Mesothelial cell of epicardium (in vitro differentiated cells): Measurements from ENCODE around the gene CAP1. TPM values are rescaled to one million over a fixed set of nuclear protein-coding genes. Genes with fewer than 3 reads are reported as not detected.

Experiments
- DNase-seq, 2 experiments: peaks; one replicate each; pipeline ENCODE4 v3.0.0; 2021; ENCODE audit warnings: low spot score in 2 of 2; ENCODE audit not compliant: unreplicated experiment in 2 of 2
- H3K27ac Mint-ChIP-seq: 2 replicates; pipeline ENCODE4 v1.8.0; 2021; ENCODE audit warnings: mixed read lengths
- H3K27me3 Mint-ChIP-seq: 2 replicates; pipeline ENCODE4 v1.8.0; 2021; ENCODE audit warnings: low read depth, mixed read lengths
- H3K36me3 Mint-ChIP-seq: 2 replicates; pipeline ENCODE4 v1.8.0; 2021; ENCODE audit warnings: mixed read lengths
- H3K4me1 Mint-ChIP-seq: 2 replicates; pipeline ENCODE4 v1.8.0; 2021; ENCODE audit warnings: mixed read lengths
- H3K4me3 Mint-ChIP-seq: 2 replicates; pipeline ENCODE4 v1.8.0; 2021; ENCODE audit warnings: mild to moderate bottlenecking, moderate library complexity, mixed read lengths
- H3K9me3 Mint-ChIP-seq: 2 replicates; pipeline ENCODE4 v1.8.0; 2021; ENCODE audit warnings: mixed read lengths
- CTCF ChIP-seq: fragments of 200-600 bp; sonication (generic); IDR thresholded peaks from one replicate; pipeline ENCODE4 v1.5.0; 2021; ENCODE audit warnings: antibody characterized with exemption; ENCODE audit not compliant: unreplicated experiment
- total RNA-seq: library from RNA; stranded (reverse); gene quantifications from 3 replicates; pipeline ENCODE4 v1.2.1, GENCODE V29; 2021

The CAP1 gene
- total RNA-seq, 1 donor from 2014 or later = 146 TPM

DNA sequence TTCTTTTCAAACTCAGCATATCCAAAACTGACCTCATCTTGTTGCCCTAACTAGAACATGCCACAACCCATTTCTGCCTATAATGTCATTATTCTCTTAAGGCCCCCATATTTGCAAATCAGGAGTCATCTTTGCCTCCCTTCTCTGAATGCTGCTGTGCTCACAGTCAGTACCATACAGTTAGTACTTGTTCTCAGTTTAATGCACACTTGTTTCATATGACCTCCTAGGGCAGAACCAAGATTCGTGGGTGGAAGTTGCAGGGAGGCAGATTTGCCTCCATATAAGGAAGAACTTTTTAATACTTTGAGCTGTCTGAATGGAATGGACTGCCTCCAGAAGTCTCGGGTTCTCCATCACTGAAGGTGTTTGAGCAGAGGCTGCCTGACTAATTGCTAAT is 9.2 kb downstream of the CAP1 start:
- no peak for DNase-seq
- Mint-ChIP-seq H3K9me3 (no peaks in the 10 kb centered on the region), H3K27ac (no peak overlapping the region), H3K4me1 (peaks cover 4% of the 10 kb centered on the region), H3K36me3 (peaks cover 6% of the 10 kb centered on the region), H3K27me3 (no peaks in the 10 kb centered on the region), H3K4me3 (no peak overlapping the region)
- no peak for TF ChIP-seq CTCF

DNA sequence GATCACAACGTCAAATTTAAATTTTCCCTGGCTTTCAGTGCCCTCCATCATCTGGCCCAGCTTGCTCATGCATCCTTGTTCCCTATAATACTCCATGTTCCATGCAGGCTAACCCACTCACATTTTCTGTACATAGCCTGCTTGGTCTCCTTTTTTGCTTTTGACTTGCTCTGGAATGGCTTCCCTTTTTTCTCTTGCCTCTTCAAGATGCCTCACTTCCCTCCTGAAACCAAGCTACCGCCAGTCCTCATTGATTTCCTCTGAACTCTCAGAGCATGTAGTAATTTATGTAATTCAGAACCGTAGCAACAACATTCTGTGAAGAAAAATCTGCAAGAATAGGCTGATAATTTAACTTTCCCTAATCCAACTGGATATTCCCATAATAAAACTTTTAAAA is 10.3 kb downstream of the CAP1 start:
- Mint-ChIP-seq H3K27ac (no peak overlapping the region), H3K27me3 (no peaks in the 10 kb centered on the region), H3K9me3 (no peaks in the 10 kb centered on the region), H3K4me3 (no peak overlapping the region), H3K4me1 (peaks cover 4% of the 10 kb centered on the region), H3K36me3 (peaks cover 5% of the 10 kb centered on the region)
- DNase-seq = no peak
- no peak for TF ChIP-seq CTCF

- no peak for DNase-seq
- no peak for TF ChIP-seq CTCF
- H3K4me3 Mint-ChIP-seq = no peak overlapping the region
- peaks cover 4% of the 10 kb centered on the region for H3K36me3 Mint-ChIP-seq
- no peaks in the 10 kb centered on the region for H3K27me3 Mint-ChIP-seq
- no peaks in the 10 kb centered on the region for H3K9me3 Mint-ChIP-seq
- H3K27ac Mint-ChIP-seq = no peak overlapping the region
- H3K4me1 Mint-ChIP-seq = peaks cover 16% of the 10 kb centered on the region
Measured at GRCh38 chr1:40053138-40053887, 12.8 kb downstream of the CAP1 start.

GRCh38 chr1:40056519-40057309 is 16.2 kb downstream of the CAP1 start:
- peaks cover 26% of the 10 kb centered on the region for H3K4me1 Mint-ChIP-seq

GRCh38 chr1:40057310-40058030 is 16.9 kb downstream of the CAP1 start:
- H3K27ac Mint-ChIP-seq = peak overlapping the region; percentile 54
- no peaks in the 10 kb centered on the region for H3K27me3 Mint-ChIP-seq
- H3K4me1 Mint-ChIP-seq = peaks cover 26% of the 10 kb centered on the region
- no peaks in the 10 kb centered on the region for H3K9me3 Mint-ChIP-seq
- H3K36me3 Mint-ChIP-seq = peaks cover 10% of the 10 kb centered on the region
- no peak for TF ChIP-seq CTCF
- no peak for DNase-seq
- H3K4me3 Mint-ChIP-seq = no peak overlapping the region

More at GRCh38 chr1:40056519-40057309, 16.2 kb downstream of the CAP1 start:
- no peak for DNase-seq
- Mint-ChIP-seq H3K9me3 (no peaks in the 10 kb centered on the region), H3K36me3 (peaks cover 6% of the 10 kb centered on the region), H3K4me3 (no peak overlapping the region), H3K27ac (peak overlapping the region; percentile 16), H3K27me3 (no peaks in the 10 kb centered on the region)
- no peak for TF ChIP-seq CTCF
